HG03354 (cell line): ENCODE measurements around the gene TSPEAR.

ENCODE experiments used
- ATAC-seq: cut with Tn5 transposase; IDR thresholded peaks from one replicate; pipeline ENCODE4 v1.9.1; 2021; ENCODE audit warnings: mild to moderate bottlenecking; ENCODE audit not compliant: unreplicated experiment, poor library complexity, severe bottlenecking

The TSPEAR gene

GRCh38 chr21:44466351-44466954 is 244.9 kb downstream of the TSPEAR start:
- ATAC-seq, result no peak

- no peak for ATAC-seq
Observed at GRCh38 chr21:44464351-44464750, 247.0 kb downstream of the TSPEAR start.

GRCh38 chr21:44463724-44464123 is 247.6 kb downstream of the TSPEAR start:
- no peak for ATAC-seq

GRCh38 chr21:44462834-44463200 is 248.6 kb downstream of the TSPEAR start:
- ATAC-seq, result no peak

- ATAC-seq, result no peak
Observed at GRCh38 chr21:44462086-44462833, 249.1 kb downstream of the TSPEAR start.

GRCh38 chr21:44461464-44462001 is 249.8 kb downstream of the TSPEAR start:
- no peak for ATAC-seq

GRCh38 chr21:44461005-44461404 is 250.4 kb downstream of the TSPEAR start:
- ATAC-seq, result no peak

- ATAC-seq, result no peak
Observed at GRCh38 chr21:44460441-44460755, 251.0 kb downstream of the TSPEAR start.

- no peak for ATAC-seq
Observed at GRCh38 chr21:44459712-44460440, 251.5 kb downstream of the TSPEAR start.

- no peak for ATAC-seq
Observed at GRCh38 chr21:44458971-44459711, 252.2 kb downstream of the TSPEAR start.

- ATAC-seq, result no peak
Observed at GRCh38 chr21:44456915-44457736, 254.2 kb downstream of the TSPEAR start.

- ATAC-seq, result no peak
Observed at GRCh38 chr21:44456214-44456914, 255.0 kb downstream of the TSPEAR start.

- ATAC-seq, result peak; percentile 50
Observed at GRCh38 chr21:44455524-44456213, 255.7 kb downstream of the TSPEAR start.

GRCh38 chr21:44454747-44455523 is 256.4 kb downstream of the TSPEAR start, which contains the start of gene LRRC3:
Gene LRRC3, plus strand, starts transcription at chr21:44455510. Its CDS starts 1,135 bp downstream, at chr21:44456645.
- ATAC-seq, result peak; percentile 56

- no peak for ATAC-seq
Observed at GRCh38 chr21:44454058-44454457, 257.3 kb downstream of the TSPEAR start.

GRCh38 chr21:44453120-44453519 is 258.3 kb downstream of the TSPEAR start:
- no peak for ATAC-seq

GRCh38 chr21:44450999-44451398 is 260.4 kb downstream of the TSPEAR start:
- no peak for ATAC-seq
